CD4-positive, alpha-beta T cell (primary cell): ENCODE measurements around the gene MLLT10. TPM values are rescaled to one million over a fixed set of nuclear protein-coding genes. Genes with fewer than 3 reads are reported as not detected.

ENCODE experiments used
- ATAC-seq: fragments of 200-7000 bp; cut with Tn5 transposase; one replicate; pipeline ENCODE4 v1.10.0; 2022; ENCODE audit warnings: mild to moderate bottlenecking; ENCODE audit not compliant: poor library complexity
- CTCF ChIA-PET: fragments of 350-600 bp; sonication (Branson Sonifier 250); formaldehyde crosslinking; loops from one replicate; lab custom pipeline; 2021; ENCODE audit warnings: antibody characterized with exemption, inconsistent platforms; lab: Charles Lee
- POLR2A ChIA-PET: fragments of 350-600 bp; sonication (Branson Sonifier 250); formaldehyde crosslinking; loops from one replicate; lab custom pipeline; 2021; ENCODE audit warnings: antibody characterized with exemption, inconsistent platforms; lab: Charles Lee
- DNase-seq, 14 experiments: peaks; one replicate each; pipeline ENCODE4 v3.0.0-alpha.2; 2013 to 2020; ENCODE audit warnings: mixed read lengths in 2 of 14
- H3K27ac ChIP-seq, 2 donors: one replicate each; pipeline versions ENCODE4 v1.5.1 to v1.7.0; 2013; ENCODE audit warnings: low read length in 2 of 2, low read depth in 1 of 2, mild to moderate bottlenecking in 1 of 2
- H3K27me3 ChIP-seq, 2 experiments: 1 replicate in 1 of 2; 2 replicates in 1 of 2; pipeline versions ENCODE4 v1.6.1 to v1.7.0; 2013; ENCODE audit warnings: low read length in 2 of 2, control low read depth in 1 of 2, mild to moderate bottlenecking in 1 of 2, moderate library complexity in 1 of 2; ENCODE audit not compliant: insufficient read depth in 2 of 2, control insufficient read depth in 1 of 2
- H3K36me3 ChIP-seq: one replicate; pipeline ENCODE4 v1.6.1; 2013; ENCODE audit warnings: low read length, control low read depth; ENCODE audit not compliant: insufficient read depth
- H3K4me1 ChIP-seq: one replicate; pipeline ENCODE4 v1.6.1; 2013; ENCODE audit warnings: low read length, control low read depth; ENCODE audit not compliant: insufficient read depth
- H3K4me3 ChIP-seq: one replicate; pipeline ENCODE4 v1.5.1; 2013; ENCODE audit warnings: mild to moderate bottlenecking, low read length, moderate library complexity
- H3K9me3 ChIP-seq, 2 experiments: 1 replicate in 1 of 2; 2 replicates in 1 of 2; pipeline versions ENCODE4 v1.6.1 to v1.7.0; 2013; ENCODE audit warnings: low read length in 2 of 2, mild to moderate bottlenecking in 2 of 2, control low read depth in 1 of 2, moderate library complexity in 1 of 2; ENCODE audit not compliant: control insufficient read depth in 1 of 2, insufficient read depth in 1 of 2
- H3K27ac Mint-ChIP-seq: one replicate; pipeline ENCODE4 v1.8.0; 2020; ENCODE audit warnings: mixed read lengths
- H3K27me3 Mint-ChIP-seq: one replicate; pipeline ENCODE4 v1.8.0; 2021; ENCODE audit warnings: mixed read lengths
- H3K36me3 Mint-ChIP-seq: one replicate; pipeline ENCODE4 v1.8.0; 2021; ENCODE audit warnings: low read depth, mixed read lengths
- H3K4me1 Mint-ChIP-seq: one replicate; pipeline ENCODE4 v1.8.0; 2021; ENCODE audit warnings: low read depth, mixed read lengths
- H3K4me3 Mint-ChIP-seq: one replicate; pipeline ENCODE4 v1.8.0; 2020; ENCODE audit warnings: mild to moderate bottlenecking, mixed read lengths
- H3K9me3 Mint-ChIP-seq: one replicate; pipeline ENCODE4 v1.8.0; 2020; ENCODE audit warnings: mixed read lengths
- intact Hi-C, 2 experiments: fragments of 100-400 bp; cut with DNase I in 1 of 2; cut with micrococcal nuclease in 1 of 2; formaldehyde crosslinking; loops; one replicate each; pipeline versions ENCODE4 v1.15.1 to v1.9.0; 2023 to 2025; cut with DNase I, micrococcal nuclease
- total RNA-seq, 174 experiments: library from RNA in 2 of 174; stranded (reverse) in 2 of 174; gene quantifications; one replicate each; pipeline ENCODE4 v1.2.3 and lab custom pipeline; 2021 to 2026
- TF ChIP-seq, protein P1 (sequence below): fragments of 200-600 bp; IDR thresholded peaks from one replicate; pipeline ENCODE4 v1.8.0; 2022; ENCODE audit warnings: antibody characterized with exemption, mild to moderate bottlenecking

Gene MLLT10
- total RNA-seq, 2 experiments from 2014 or later, result 46.0 to 64.1 TPM

DNA sequence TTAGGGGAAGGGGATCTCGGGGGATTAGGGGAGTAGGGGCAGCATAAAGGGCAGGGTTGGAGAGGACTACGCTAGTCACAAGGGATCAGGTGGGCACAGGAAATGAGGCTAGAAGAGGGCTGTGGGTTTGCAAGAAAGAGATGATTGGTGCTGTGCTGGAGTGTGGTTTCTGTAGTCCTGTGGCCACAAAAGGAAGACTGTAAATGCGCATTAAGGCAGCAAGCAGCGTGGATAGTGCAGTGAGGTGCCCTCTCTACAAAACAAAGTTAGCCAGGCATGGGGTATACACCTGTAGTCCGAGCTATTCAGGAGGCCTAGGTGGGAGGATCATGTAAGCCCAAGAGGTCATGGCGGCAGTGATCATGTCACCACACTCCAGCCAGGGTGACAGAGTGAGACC lies 212.1 kb downstream of the MLLT10 start:
- Mint-ChIP-seq H3K4me1 (peaks cover 37% of the 10 kb centered on the region), H3K27me3 (no peaks in the 10 kb centered on the region), H3K9me3 (no peaks in the 10 kb centered on the region), H3K36me3 (peaks cover 45% of the 10 kb centered on the region), H3K27ac (peak overlapping the region; percentile 78), H3K4me3 (peak overlapping the region; percentile 0)
- DNase-seq (peak in 5 of 14 experiments; percentile 25 to 52 (median 39)), ATAC-seq (peak; percentile 73)
- intact Hi-C loops, result loop anchor here in 1 of 2 experiments (10.0 kb wide), 1 partner anchor 221 kb away; the partner anchor contains the start of gene SKIDA1
- ChIA-PET POLR2A (interaction anchor here (0.6 to 0.8 kb wide), 3 partner anchors 14 to 630 kb away, joined by 3 read pairs; no protein-coding TSS in a partner anchor), CTCF (interaction anchor here (1.2 kb wide), 1 partner anchor 22 kb away, joined by 3 read pairs; no protein-coding TSS in a partner anchor)
- Histone ChIP-seq H3K27ac (peak overlapping the region; percentile 24 to 32), H3K4me3 (no peak overlapping the region), H3K4me1 (peaks cover 21% of the 10 kb centered on the region), H3K36me3 (peaks cover 27% of the 10 kb centered on the region), H3K27me3 (no peaks in the 10 kb centered on the region), H3K9me3 (no peaks in the 10 kb centered on the region)
- TF ChIP-seq, protein P1, sequence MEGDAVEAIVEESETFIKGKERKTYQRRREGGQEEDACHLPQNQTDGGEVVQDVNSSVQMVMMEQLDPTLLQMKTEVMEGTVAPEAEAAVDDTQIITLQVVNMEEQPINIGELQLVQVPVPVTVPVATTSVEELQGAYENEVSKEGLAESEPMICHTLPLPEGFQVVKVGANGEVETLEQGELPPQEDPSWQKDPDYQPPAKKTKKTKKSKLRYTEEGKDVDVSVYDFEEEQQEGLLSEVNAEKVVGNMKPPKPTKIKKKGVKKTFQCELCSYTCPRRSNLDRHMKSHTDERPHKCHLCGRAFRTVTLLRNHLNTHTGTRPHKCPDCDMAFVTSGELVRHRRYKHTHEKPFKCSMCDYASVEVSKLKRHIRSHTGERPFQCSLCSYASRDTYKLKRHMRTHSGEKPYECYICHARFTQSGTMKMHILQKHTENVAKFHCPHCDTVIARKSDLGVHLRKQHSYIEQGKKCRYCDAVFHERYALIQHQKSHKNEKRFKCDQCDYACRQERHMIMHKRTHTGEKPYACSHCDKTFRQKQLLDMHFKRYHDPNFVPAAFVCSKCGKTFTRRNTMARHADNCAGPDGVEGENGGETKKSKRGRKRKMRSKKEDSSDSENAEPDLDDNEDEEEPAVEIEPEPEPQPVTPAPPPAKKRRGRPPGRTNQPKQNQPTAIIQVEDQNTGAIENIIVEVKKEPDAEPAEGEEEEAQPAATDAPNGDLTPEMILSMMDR, result no peak

DNA sequence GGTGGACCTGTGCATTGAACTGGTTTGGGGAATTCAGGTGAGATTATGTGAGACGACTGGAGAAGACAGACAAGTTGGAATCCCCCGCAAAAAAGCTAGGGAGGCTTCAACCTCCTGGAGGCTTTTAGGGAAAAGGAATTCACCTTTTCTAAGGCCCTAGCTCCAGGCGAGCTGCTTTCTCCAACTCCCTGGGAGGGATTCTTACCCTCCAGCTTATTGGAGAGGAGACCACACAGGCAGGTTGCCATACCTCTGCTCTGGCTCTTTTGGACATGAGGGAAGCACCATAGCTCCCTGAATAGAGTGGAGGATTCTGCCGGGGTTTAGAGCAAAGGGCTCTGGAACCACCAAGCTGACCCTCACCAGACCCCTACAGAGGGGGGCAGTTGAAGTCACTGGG lies 213.8 kb downstream of the MLLT10 start:
- Mint-ChIP-seq H3K4me3 (no peak overlapping the region), H3K36me3 (peaks cover 30% of the 10 kb centered on the region), H3K27ac (peak overlapping the region; percentile 78), H3K4me1 (peaks cover 28% of the 10 kb centered on the region), H3K27me3 (no peaks in the 10 kb centered on the region), H3K9me3 (no peaks in the 10 kb centered on the region)
- POLR2A ChIA-PET, result interaction anchor here (0.8 kb wide), 1 partner anchor 11 kb away, joined by 5 read pairs; no protein-coding TSS in a partner anchor
- H3K4me3 ChIP-seq, result no peak overlapping the region
- H3K36me3 ChIP-seq, result peaks cover 15% of the 10 kb centered on the region
- intact Hi-C loops, result loop anchor here in 1 of 2 experiments (10.0 kb wide), 1 partner anchor 223 kb away; the partner anchor contains the start of gene SKIDA1
- no peak for ATAC-seq
- DNase-seq, result no peak
- CTCF ChIA-PET, result no interaction called here
- TF ChIP-seq, protein P1, result no peak
- H3K4me1 ChIP-seq, result peaks cover 16% of the 10 kb centered on the region
- H3K27ac ChIP-seq, result no peak overlapping the region
- H3K9me3 ChIP-seq, result no peaks in the 10 kb centered on the region
- H3K27me3 ChIP-seq, result no peaks in the 10 kb centered on the region

GRCh38 chr10:21749788-21750187 lies 215.8 kb downstream of the MLLT10 start:
- CTCF ChIA-PET, result no interaction called here
- H3K27ac Mint-ChIP-seq, result no peak overlapping the region

More at GRCh38 chr10:21749788-21750187, 215.8 kb downstream of the MLLT10 start:
- Mint-ChIP-seq H3K36me3 (peaks cover 12% of the 10 kb centered on the region), H3K4me1 (peaks cover 26% of the 10 kb centered on the region), H3K9me3 (no peaks in the 10 kb centered on the region), H3K27me3 (no peaks in the 10 kb centered on the region), H3K4me3 (no peak overlapping the region)
- POLR2A ChIA-PET, result no interaction called here
- no peak overlapping the region for H3K27ac ChIP-seq
- H3K27me3 ChIP-seq, result no peaks in the 10 kb centered on the region
- H3K9me3 ChIP-seq, result no peaks in the 10 kb centered on the region
- intact Hi-C loops, result loop anchor here in 1 of 2 experiments (10.0 kb wide), 1 partner anchor 225 kb away; the partner anchor contains the start of gene SKIDA1
- ATAC-seq, result no peak
- TF ChIP-seq, protein P1, result no peak
- DNase-seq, result no peak
- H3K4me1 ChIP-seq, result peaks cover 16% of the 10 kb centered on the region
- no peak overlapping the region for H3K4me3 ChIP-seq
- H3K36me3 ChIP-seq, result peaks cover under 1% of the 10 kb centered on the region
